ENCODE measurements around the gene ANAPC2.

DNA sequence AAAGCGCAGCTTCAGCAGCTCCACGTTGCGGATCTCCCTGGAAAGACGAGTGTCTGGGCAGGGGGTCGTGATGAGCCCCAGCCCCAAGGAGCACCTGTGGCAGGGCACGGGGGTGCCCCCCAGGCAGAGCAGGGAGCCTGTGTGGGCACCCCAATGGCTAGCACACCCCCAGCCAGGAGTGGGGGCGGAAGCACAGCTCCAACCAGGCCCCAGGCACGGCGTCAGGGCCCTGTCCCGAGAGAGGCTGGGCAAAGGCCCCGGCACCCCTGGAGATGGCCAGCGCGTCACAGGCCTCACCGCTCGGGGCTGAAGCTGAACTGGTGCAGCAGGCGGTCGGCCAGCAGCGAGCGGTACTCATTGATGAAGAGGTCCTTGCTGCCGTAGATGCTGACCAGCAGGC, 7.9 kb downstream of the ANAPC2 start:
- TF ChIP-seq, protein P1, sequence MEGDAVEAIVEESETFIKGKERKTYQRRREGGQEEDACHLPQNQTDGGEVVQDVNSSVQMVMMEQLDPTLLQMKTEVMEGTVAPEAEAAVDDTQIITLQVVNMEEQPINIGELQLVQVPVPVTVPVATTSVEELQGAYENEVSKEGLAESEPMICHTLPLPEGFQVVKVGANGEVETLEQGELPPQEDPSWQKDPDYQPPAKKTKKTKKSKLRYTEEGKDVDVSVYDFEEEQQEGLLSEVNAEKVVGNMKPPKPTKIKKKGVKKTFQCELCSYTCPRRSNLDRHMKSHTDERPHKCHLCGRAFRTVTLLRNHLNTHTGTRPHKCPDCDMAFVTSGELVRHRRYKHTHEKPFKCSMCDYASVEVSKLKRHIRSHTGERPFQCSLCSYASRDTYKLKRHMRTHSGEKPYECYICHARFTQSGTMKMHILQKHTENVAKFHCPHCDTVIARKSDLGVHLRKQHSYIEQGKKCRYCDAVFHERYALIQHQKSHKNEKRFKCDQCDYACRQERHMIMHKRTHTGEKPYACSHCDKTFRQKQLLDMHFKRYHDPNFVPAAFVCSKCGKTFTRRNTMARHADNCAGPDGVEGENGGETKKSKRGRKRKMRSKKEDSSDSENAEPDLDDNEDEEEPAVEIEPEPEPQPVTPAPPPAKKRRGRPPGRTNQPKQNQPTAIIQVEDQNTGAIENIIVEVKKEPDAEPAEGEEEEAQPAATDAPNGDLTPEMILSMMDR (IDR thresholded peaks at IDR 0.05) = no peak
- no peak for TF ChIP-seq ZFX (IDR thresholded peaks at IDR 0.05; ENCODE audit: borderline replicate concordance)

Measured in 22Rv1 (cell line).